ENCODE data around the gene YTHDC1. TPM values are rescaled to one million over a fixed set of nuclear protein-coding genes. Genes with fewer than 3 reads are reported as not detected.

The YTHDC1 gene
- total and polyA plus RNA-seq, 2 experiments from 2014 or later = 72.3 to 144 TPM

- TF ChIP-seq ZNF462 (CRISPR knock-in tag; IDR thresholded peaks at IDR 0.05) = no peak
- no peak for TF ChIP-seq STAT1 (IDR thresholded peaks at IDR 0.05; ENCODE audit: unreplicated experiment)
- no peak for TF ChIP-seq CTCF (conservative IDR thresholded peaks at IDR 0.05; ENCODE audit: low read depth in 2 of 2)
Observed at GRCh38 chr4:68264875-68265565, 84.9 kb downstream of the YTHDC1 start (continued).

Small RNA genes lying within 50 kb of the gene (small RNA-seq; reads per million reads assigned to genes)
- not detected for gene MT2P1 (ENCODE audit: low replicate concordance)

Other genes starting within 250 kb of the YTHDC1 start
- gene TMPRSS11F, start 220.2 kb downstream of the YTHDC1 start, total RNA-seq (2014; rRNA removed; shearing (Covaris generic)) = 0.27 TPM in 1 of 2 replicates, not detected in the other
- not detected in 2 replicates for gene TMPRSS11F, start 220.2 kb downstream of the YTHDC1 start, polyA plus RNA-seq (2016; fragmentation: Nextera tagmentation; extraction: Ambion mirVana)
- gene TMPRSS11B, start 104.4 kb downstream of the YTHDC1 start, total RNA-seq (2014; rRNA removed; shearing (Covaris generic)) = not detected in 2 replicates
- not detected in 2 replicates for gene TMPRSS11B, start 104.4 kb downstream of the YTHDC1 start, polyA plus RNA-seq (2016; fragmentation: Nextera tagmentation; extraction: Ambion mirVana)
- 1.4 TPM in 2 replicates for gene TMPRSS11E, start 97.4 kb upstream of the YTHDC1 start, total RNA-seq (2014; rRNA removed; shearing (Covaris generic))
- 0.43 and 0.44 TPM in 2 replicates for gene TMPRSS11E, start 97.4 kb upstream of the YTHDC1 start, polyA plus RNA-seq (2016; fragmentation: Nextera tagmentation; extraction: Ambion mirVana)
- not detected in 2 replicates for gene UGT2B17, start 226.2 kb upstream of the YTHDC1 start, total RNA-seq (2014; rRNA removed; shearing (Covaris generic))
- gene UGT2B17, start 226.2 kb upstream of the YTHDC1 start, polyA plus RNA-seq (2016; fragmentation: Nextera tagmentation; extraction: Ambion mirVana) = not detected in 2 replicates